H9 (cell line): Measurements from ENCODE around the gene BCAS3. TPM values are rescaled to one million over a fixed set of nuclear protein-coding genes. Genes with fewer than 3 reads are reported as not detected.

Source experiments
- DNase-seq: peaks from one replicate; pipeline ENCODE4 v3.0.0-alpha.2; 2017
- H2AFZ ChIP-seq: one replicate; pipeline ENCODE4 v1.6.1; 2013; ENCODE audit warnings: mild to moderate bottlenecking, low read length, control low read depth, moderate library complexity
- H2AK5ac ChIP-seq: 2 replicates; pipeline ENCODE4 v1.6.1; 2013; ENCODE audit warnings: low read length, control low read depth, mixed read lengths; ENCODE audit not compliant: insufficient read length
- H2BK120ac ChIP-seq: one replicate; pipeline ENCODE4 v1.6.1; 2013; ENCODE audit warnings: low read depth, mild to moderate bottlenecking, low read length, control low read depth, inconsistent platforms; ENCODE audit not compliant: poor library complexity, severe bottlenecking
- H2BK12ac ChIP-seq: 2 replicates; pipeline ENCODE4 v1.6.1; 2013; ENCODE audit warnings: low read length, control low read depth, mixed read lengths, low read depth; ENCODE audit not compliant: insufficient read length
- H2BK15ac ChIP-seq: 2 replicates; pipeline ENCODE4 v1.6.1; 2013; ENCODE audit warnings: low read depth, low read length, control low read depth
- H2BK20ac ChIP-seq: one replicate; pipeline ENCODE4 v1.6.1; 2013; ENCODE audit warnings: low read depth, mild to moderate bottlenecking, low read length, control low read depth, inconsistent platforms; ENCODE audit not compliant: poor library complexity, severe bottlenecking
- H2BK5ac ChIP-seq: 2 replicates; pipeline ENCODE4 v1.6.1; 2013; ENCODE audit warnings: low read length, control low read depth, mixed read lengths; ENCODE audit not compliant: insufficient read length
- H3K14ac ChIP-seq: 2 replicates; pipeline ENCODE4 v1.6.1; 2013; ENCODE audit warnings: low read length, control low read depth; ENCODE audit not compliant: insufficient read depth
- H3K18ac ChIP-seq: 2 replicates; pipeline ENCODE4 v1.6.1; 2013; ENCODE audit warnings: low read depth, mild to moderate bottlenecking, mixed read lengths, low read length, control low read depth; ENCODE audit not compliant: insufficient read length
- H3K23ac ChIP-seq: 2 replicates; pipeline ENCODE4 v1.6.1; 2013; ENCODE audit warnings: low read length, control low read depth, mixed read lengths, low read depth; ENCODE audit not compliant: insufficient read length
- H3K23me2 ChIP-seq: 2 replicates; pipeline ENCODE4 v1.6.1; 2013; ENCODE audit warnings: low read depth, mild to moderate bottlenecking, mixed read lengths, low read length, control low read depth; ENCODE audit not compliant: insufficient read length, poor library complexity, severe bottlenecking
- H3K27ac ChIP-seq: 2 replicates; pipeline ENCODE4 v1.5.1; 2013; ENCODE audit warnings: low read length, control low read depth, mixed read lengths, low read depth; ENCODE audit not compliant: insufficient read length
- H3K27me3 ChIP-seq: 2 replicates; pipeline ENCODE4 v1.6.1; 2013; ENCODE audit warnings: low read length, control low read depth, inconsistent platforms; ENCODE audit not compliant: insufficient read depth
- H3K4ac ChIP-seq: 2 replicates; pipeline ENCODE4 v1.6.1; 2013; ENCODE audit warnings: low read depth, mild to moderate bottlenecking, control low read depth, inconsistent platforms, low read length, moderate library complexity
- H3K4me1 ChIP-seq: 2 replicates; pipeline ENCODE4 v1.6.1; 2013; ENCODE audit warnings: low read length, control low read depth, inconsistent platforms; ENCODE audit not compliant: insufficient read depth
- H3K4me2 ChIP-seq: 2 replicates; pipeline ENCODE4 v1.6.1; 2013; ENCODE audit warnings: low read length, control low read depth, mixed read lengths; ENCODE audit not compliant: insufficient read length, insufficient read depth
- H3K56ac ChIP-seq: 2 replicates; pipeline ENCODE4 v1.6.1; 2013; ENCODE audit warnings: low read depth, mild to moderate bottlenecking, mixed read lengths, low read length, control low read depth; ENCODE audit not compliant: insufficient read length
- H3K79me1 ChIP-seq: 2 replicates; pipeline ENCODE4 v1.6.1; 2013; ENCODE audit warnings: low read depth, mild to moderate bottlenecking, moderate library complexity, low read length, control low read depth, inconsistent platforms; ENCODE audit not compliant: insufficient read depth, poor library complexity, severe bottlenecking
- H3K79me2 ChIP-seq: 2 replicates; pipeline ENCODE4 v1.6.1; 2013; ENCODE audit warnings: low read length, control low read depth, inconsistent platforms; ENCODE audit not compliant: insufficient read depth
- H3K9ac ChIP-seq: 2 replicates; pipeline ENCODE4 v1.6.1; 2013; ENCODE audit warnings: low read length, control low read depth, mixed read lengths; ENCODE audit not compliant: insufficient read length; ENCODE audit errors: extremely low read depth
- H3K9me3 ChIP-seq: one replicate; pipeline ENCODE4 v1.6.1; 2013; ENCODE audit warnings: low read depth, low read length, inconsistent platforms; ENCODE audit not compliant: control insufficient read depth
- H3T11ph ChIP-seq: one replicate; pipeline ENCODE4 v1.6.1; 2013; ENCODE audit warnings: mild to moderate bottlenecking, low read length, control low read depth, inconsistent platforms
- H4K20me1 ChIP-seq: one replicate; pipeline ENCODE4 v1.6.1; 2013; ENCODE audit not compliant: control insufficient read depth, insufficient read length, insufficient read depth
- H4K5ac ChIP-seq: 2 replicates; pipeline ENCODE4 v1.6.1; 2013; ENCODE audit warnings: low read depth, mild to moderate bottlenecking, mixed read lengths, low read length, control low read depth; ENCODE audit not compliant: insufficient read length
- H4K8ac ChIP-seq: replicated peaks from 2 replicates; pipeline ENCODE4 v1.6.1; 2013; ENCODE audit warnings: low read length, control low read depth, mixed read lengths, low read depth; ENCODE audit not compliant: insufficient read length
- H4K91ac ChIP-seq: 2 replicates; pipeline ENCODE4 v1.6.1; 2013; ENCODE audit warnings: low read depth, mild to moderate bottlenecking, moderate library complexity, mixed read lengths, low read length, control low read depth; ENCODE audit not compliant: insufficient read length
- H3K27ac Mint-ChIP-seq, 3 experiments: 2 replicates in 2 of 3; 3 replicates in 1 of 3; pipeline ENCODE4 v1.8.0; 2020 to 2021; ENCODE audit warnings: mixed read lengths in 3 of 3, mild to moderate bottlenecking in 1 of 3, moderate library complexity in 1 of 3
- H3K27me3 Mint-ChIP-seq: 2 replicates; pipeline ENCODE4 v1.8.0; 2021; ENCODE audit warnings: low read depth, mild to moderate bottlenecking, moderate library complexity, mixed read lengths
- H3K36me3 Mint-ChIP-seq, 3 experiments: 2 replicates in 2 of 3; 3 replicates in 1 of 3; pipeline ENCODE4 v1.8.0; 2020 to 2021; ENCODE audit warnings: low read depth in 3 of 3, mixed read lengths in 3 of 3; ENCODE audit not compliant: insufficient read depth in 1 of 3
- H3K4me1 Mint-ChIP-seq, 2 experiments: 2 replicates each; pipeline ENCODE4 v1.8.0; 2020; ENCODE audit warnings: mixed read lengths in 2 of 2
- H3K4me3 Mint-ChIP-seq, 2 experiments: 2 replicates in 1 of 2; 3 replicates in 1 of 2; pipeline ENCODE4 v1.8.0; 2020 to 2021; ENCODE audit warnings: mild to moderate bottlenecking in 2 of 2, mixed read lengths in 2 of 2, moderate library complexity in 1 of 2
- H3K9me3 Mint-ChIP-seq, 2 experiments: 2 replicates in 1 of 2; 3 replicates in 1 of 2; pipeline ENCODE4 v1.8.0; 2020; ENCODE audit warnings: mild to moderate bottlenecking in 2 of 2, mixed read lengths in 2 of 2, moderate library complexity in 1 of 2
- CTCF ChIP-seq: fragments of 200-600 bp; sonication (generic); conservative IDR thresholded peaks from 3 replicates; pipeline ENCODE4 v1.8.0; 2021; ENCODE audit warnings: antibody characterized with exemption, mild to moderate bottlenecking
- WGBS: extraction: QIAGEN DNeasy Blood & Tissue Kit; methylation state at CpG from one replicate; pipeline ENCODE4 v1.1.7; 2013; ENCODE audit warnings: missing lambda C conversion rate, low lambda C conversion rate, mixed read lengths; ENCODE audit not compliant: insufficient read length; ENCODE audit errors: extremely low coverage; 5-methylcytosine and 5-hydroxymethylcytosine counted together
- total RNA-seq: library from RNA; stranded (reverse); gene quantifications from 2 replicates; pipeline ENCODE4 v1.2.1, GENCODE V29; 2021

BCAS3 gene
- total RNA-seq, 1 experiment from 2014 or later: 22.4 TPM

GRCh38 chr17:61289408-61290385 is 612.0 kb downstream of the BCAS3 start:
- Mint-ChIP-seq H3K27me3 (peaks cover 4% of the 10 kb centered on the region), H3K4me1 (peaks cover 33 to 35% of the 10 kb centered on the region in 2 experiments), H3K4me3 (no peak overlapping the region), H3K9me3 (no peaks in the 10 kb centered on the region; a peak in 1 of 5 replicates), H3K27ac (no peak overlapping the region), H3K36me3 (peaks cover 0 to 2% (median 0%) of the 10 kb centered on the region in 3 experiments; a peak in 1 of 7 replicates)
- Histone ChIP-seq H2BK120ac (no peak overlapping the region), H3K79me1 (no peaks in the 10 kb centered on the region), H3K4me1 (peaks cover 9% of the 10 kb centered on the region; the same call in 1 of the 2 replicates), H3K23ac (no peak overlapping the region), H3K4ac (no peak overlapping the region), H2AFZ (no peak overlapping the region), H4K20me1 (no peaks in the 10 kb centered on the region), H3K23me2 (no peaks in the 10 kb centered on the region), H4K8ac (no peak overlapping the region), H2BK12ac (no peak overlapping the region), H3K14ac (no peak overlapping the region), H2BK15ac (no peak overlapping the region), H3K27me3 (no peaks in the 10 kb centered on the region), H4K91ac (no peak overlapping the region), H2BK20ac (no peak overlapping the region), H2BK5ac (no peak overlapping the region), H3K27ac (no peak overlapping the region), H3K56ac (no peak overlapping the region), H3K18ac (no peak overlapping the region), H3K79me2 (no peaks in the 10 kb centered on the region), H2AK5ac (no peak overlapping the region), H3T11ph (no peak overlapping the region), H4K5ac (no peak overlapping the region), H3K9me3 (no peaks in the 10 kb centered on the region), H3K4me2 (no peak overlapping the region), H3K9ac (no peak overlapping the region)
- DNase-seq: no peak
- TF ChIP-seq CTCF: no peak
- WGBS: no CpG with 5 or more reads among the region's 10 CpGs
